Measurements from ENCODE around the gene CNIH4.
"Not testable (repeated sequence)": the region's sequence is repeated elsewhere in the genome, so short reads cannot be mapped to it uniquely, and the experiment has no call there.

Gene CNIH4

GRCh38 chr1:224356685-224357625, at the start of gene CNIH4:
Gene CNIH4 (plus strand): TSS chr1:224356879. CDS start chr1:224356925, 46 bp downstream.
- DNase-seq, result peak; percentile 95

GRCh38 chr1:224308064-224308463, 48.6 kb upstream of the CNIH4 start:
- DNase-seq, result no peak

- DNase-seq, result not testable (repeated sequence)
These were observed 45.2 kb upstream of the CNIH4 start for GRCh38 chr1:224311503-224311902.

GRCh38 chr1:224312025-224312424, 44.7 kb upstream of the CNIH4 start:
- no peak for DNase-seq

GRCh38 chr1:224317383-224318045, 39.2 kb upstream of the CNIH4 start:
- no peak for DNase-seq

- DNase-seq, result no peak
These were observed 35.0 kb upstream of the CNIH4 start for GRCh38 chr1:224321706-224322105.

GRCh38 chr1:224325959-224326358, 30.7 kb upstream of the CNIH4 start:
- DNase-seq, result no peak

- no peak for DNase-seq
These were observed 28.0 kb upstream of the CNIH4 start for GRCh38 chr1:224328644-224329043.

GRCh38 chr1:224329484-224329841, 27.2 kb upstream of the CNIH4 start:
- no peak for DNase-seq

- DNase-seq, result peak; percentile 89
These were observed 26.6 kb upstream of the CNIH4 start, which contains the start of gene NVL for GRCh38 chr1:224329842-224330753. Gene NVL (minus strand): TSS chr1:224330172. CDS start chr1:224330127, 45 bp downstream.

- no peak for DNase-seq
These were observed 25.4 kb upstream of the CNIH4 start for GRCh38 chr1:224331326-224331725.

- no peak for DNase-seq
These were observed 24.9 kb upstream of the CNIH4 start for GRCh38 chr1:224331824-224332223.

- peak; percentile 58 for DNase-seq
These were observed 23.3 kb upstream of the CNIH4 start for GRCh38 chr1:224333309-224333926.

GRCh38 chr1:224333939-224334786, 22.5 kb upstream of the CNIH4 start:
- DNase-seq, result peak; percentile 57

GRCh38 chr1:224338150-224338838, 18.4 kb upstream of the CNIH4 start:
- no peak for DNase-seq

GRCh38 chr1:224339442-224340033, 17.1 kb upstream of the CNIH4 start:
- no peak for DNase-seq

- not testable (repeated sequence) for DNase-seq
These were observed 16.0 kb upstream of the CNIH4 start for GRCh38 chr1:224340453-224341384.

- DNase-seq, result no peak
These were observed 13.0 kb upstream of the CNIH4 start for GRCh38 chr1:224343679-224344078.

- no peak for DNase-seq
These were observed 8.5 kb upstream of the CNIH4 start for GRCh38 chr1:224348137-224348536.

Data from fibroblast of skin of right quadriceps (primary cell).